K562 (cell line): ENCODE data around the gene WIPF1. TPM values are rescaled to one million over a fixed set of nuclear protein-coding genes. Genes with fewer than 3 reads are reported as not detected.

Experiments used
- ATAC-seq: fragments of 200-7000 bp; cut with Tn5 transposase; 3 replicates; pipeline ENCODE4 v1.9.1; 2020; ENCODE audit warnings: moderate library complexity
- BruUV-seq: library from RNA; stranded (reverse); fragments of 400-500 nt; replicated peaks from 2 replicates; lab custom pipeline; 2021; lab: Mats Ljungman, UMichigan
- CTCF ChIA-PET: fragments of 300-600 bp; formaldehyde crosslinking; extraction: SDS; loops from one replicate; lab custom pipeline; 2021; ENCODE audit warnings: low intra/inter-chr PET ratio; lab: Yijun Ruan, JAX
- POLR2A ChIA-PET: fragments of 300-600, 350-650 bp; sonication (Branson Sonifier 250); formaldehyde crosslinking; extraction: SDS; loops from one replicate; lab custom pipeline; 2021; ENCODE audit warnings: antibody characterized with exemption, inconsistent platforms; lab: Yijun Ruan, JAX
- DNase-seq, 4 experiments: peaks; one replicate each; pipeline versions ENCODE4 v3.0.0 to v3.0.0-alpha.2; 2011 to 2018; ENCODE audit warnings: low spot score in 3 of 4, mixed read lengths in 3 of 4; ENCODE audit errors: extremely low read depth in 1 of 4
- FAIRE-seq: peaks from 2 replicates; lab custom pipeline; 2011; peaks lifted over from hg19 to GRCh38; lab: Jason Lieb, UNC
- H2AFZ ChIP-seq: 2 replicates; pipeline ENCODE4 v1.6.0; 2011; ENCODE audit warnings: low read depth, low read length, control low read depth, inconsistent platforms
- H3K27ac ChIP-seq: fragments of 200-600 bp; 3 replicates; pipeline ENCODE4 v1.8.0; 2011; ENCODE audit warnings: low read depth, mild to moderate bottlenecking, control low read depth, inconsistent platforms, low read length, moderate library complexity, mixed read lengths; ENCODE audit errors: extremely low read depth
- H3K27me3 ChIP-seq, 2 experiments: fragments of 300-600 bp in 1 of 2; 2 replicates in 1 of 2; 3 replicates in 1 of 2; pipeline versions ENCODE4 v1.6.0 to v1.8.0; 2011; ENCODE audit warnings: inconsistent platforms in 2 of 2, low read length in 2 of 2, mild to moderate bottlenecking in 1 of 2, mixed read lengths in 1 of 2, moderate library complexity in 1 of 2; ENCODE audit not compliant: control insufficient read depth in 2 of 2, insufficient read depth in 2 of 2
- H3K36me3 ChIP-seq: fragments of 300-600 bp; 3 replicates; pipeline ENCODE4 v1.8.0; 2011; ENCODE audit warnings: mild to moderate bottlenecking, low read length, inconsistent platforms; ENCODE audit not compliant: control insufficient read depth, insufficient read depth
- H3K4me1 ChIP-seq, 2 experiments: fragments of 200-600 bp in 1 of 2; replicated peaks in 1 of 2; 2 replicates in 1 of 2; 3 replicates in 1 of 2; pipeline versions ENCODE4 v1.5.1 to v1.8.0; 2011; ENCODE audit warnings: inconsistent platforms in 2 of 2, low read length in 2 of 2, mild to moderate bottlenecking in 1 of 2, mixed read lengths in 1 of 2, moderate library complexity in 1 of 2; ENCODE audit not compliant: control insufficient read depth in 2 of 2, insufficient read depth in 2 of 2
- H3K4me2 ChIP-seq: 2 replicates; pipeline ENCODE4 v1.6.1; 2011; ENCODE audit warnings: low read length, control low read depth, inconsistent platforms, mixed read lengths; ENCODE audit not compliant: insufficient read depth
- H3K4me3 ChIP-seq: fragments of 200-600 bp; sonication (generic), shearing (Covaris generic); 2 replicates; pipeline ENCODE4 v1.5.1; 2016; ENCODE audit warnings: control low read depth, inconsistent platforms
- H3K79me2 ChIP-seq: fragments of 200-600 bp; 3 replicates; pipeline ENCODE4 v1.8.0; 2011; ENCODE audit warnings: low read length, inconsistent platforms; ENCODE audit not compliant: control insufficient read depth, insufficient read depth
- H3K9ac ChIP-seq, 2 experiments: 2 replicates each; pipeline versions ENCODE4 v1.6.0 to v1.6.1; 2011; ENCODE audit warnings: low read depth in 2 of 2, low read length in 2 of 2, control low read depth in 1 of 2, inconsistent platforms in 1 of 2, mild to moderate bottlenecking in 1 of 2, mixed read lengths in 1 of 2; ENCODE audit not compliant: insufficient read depth in 1 of 2
- H3K9me1 ChIP-seq: one replicate; pipeline ENCODE4 v1.6.0; 2011; ENCODE audit warnings: inconsistent platforms, mild to moderate bottlenecking, low read length, moderate library complexity; ENCODE audit not compliant: control insufficient read depth, insufficient read depth
- H3K9me3 ChIP-seq: replicated peaks from 2 replicates; pipeline ENCODE4 v1.5.1; 2011; ENCODE audit warnings: low read depth, low read length, inconsistent platforms; ENCODE audit not compliant: control insufficient read depth, insufficient read depth
- H4K20me1 ChIP-seq: replicated peaks from 2 replicates; pipeline ENCODE4 v1.6.1; 2011; ENCODE audit warnings: low read length, inconsistent platforms, mixed read lengths; ENCODE audit not compliant: control insufficient read depth, insufficient read depth
- CBFB ChIP-seq: sonication (generic); formaldehyde crosslinking; IDR thresholded peaks from 2 replicates; pipeline ENCODE4 v1.4.0; 2020; ENCODE audit warnings: mild to moderate bottlenecking, missing genetic modification reagents
- CCAR2 ChIP-seq: fragments of 200-400 bp; formaldehyde crosslinking; IDR thresholded peaks from 2 replicates; pipeline ENCODE4 v1.6.1; 2017; ENCODE audit warnings: mild to moderate bottlenecking, low read depth, low read length
- HEY1 ChIP-seq: fragments of 250-450 bp; sonication (Bioruptor Pico); IDR thresholded peaks from 2 replicates; pipeline ENCODE4 v1.5.0; 2020; ENCODE audit warnings: mild to moderate bottlenecking, moderate library complexity, borderline replicate concordance
- HMGXB4 ChIP-seq: sonication (generic); formaldehyde crosslinking; IDR thresholded peaks from 2 replicates; pipeline ENCODE4 v1.8.1; 2023; ENCODE audit warnings: mild to moderate bottlenecking, missing genetic modification reagents
- STAT5B ChIP-seq: fragments of 250-450 bp; sonication (Bioruptor Pico); IDR thresholded peaks from 2 replicates; pipeline ENCODE4 v1.8.0; 2021; ENCODE audit warnings: mild to moderate bottlenecking, inconsistent platforms
- WGBS: fragments of 100-300 bp; shearing (Covaris generic); methylation state at CpG from one replicate; pipeline ENCODE4 v1.1.6; 2016; ENCODE audit warnings: low coverage, mixed read lengths; ENCODE audit not compliant: insufficient coverage; ENCODE audit errors: missing lambda C conversion rate; 5-methylcytosine and 5-hydroxymethylcytosine counted together
- in situ Hi-C: fragments of 300-500 bp; cut with MboI; formaldehyde crosslinking; loops from 4 replicates; pipeline ENCODE4 v1.15.0; 2018; ENCODE audit warnings: inconsistent platforms, mixed read lengths
- intact Hi-C: fragments of 100-400 bp; cut with micrococcal nuclease; formaldehyde crosslinking; loops from 2 replicates; pipeline ENCODE4 v1.14.2; 2022
- polyA plus RNA-seq, 8 experiments: library from polyadenylated mRNA; depleted of rRNA in 4 of 8; stranded (reverse) in 5 of 8; unstranded in 3 of 8; fragments of >200 nt; fragmentation: Nextera tagmentation in 2 of 8; fragmentation: Illumina TruSeq in 1 of 8; extraction: Ambion mirVana in 2 of 8; extraction: Trizol in 1 of 8; gene quantifications; 2 replicates each; pipeline versions ENCODE4 v1.2.1 to v1.2.3, GENCODE V29; 2011 to 2014; ENCODE audit warnings: inconsistent platforms in 1 of 8, missing spikeins in 1 of 8
- total RNA-seq, 7 experiments: library from RNA; depleted of rRNA in 6 of 7; stranded (reverse); fragments of >200 nt in 6 of 7; fragmentation: Illumina TruSeq in 2 of 7; extraction: Trizol in 2 of 7; gene quantifications; 2 replicates each; pipeline versions ENCODE4 v1.2.1 to v1.2.3, GENCODE V29; 2011 to 2021; ENCODE audit warnings: low replicate concordance in 1 of 7
- TF ChIP-seq, protein P1 (sequence below): sonication (generic); IDR thresholded peaks from 2 replicates; pipeline ENCODE4 v1.6.1; 2016

Gene WIPF1
- total and polyA plus RNA-seq, 9 of the 15 experiments (the other 6 are each of a cell fraction or from before 2014, with no cell fraction given) = 0.54 to 4.9 (median 2.4) TPM

DNA sequence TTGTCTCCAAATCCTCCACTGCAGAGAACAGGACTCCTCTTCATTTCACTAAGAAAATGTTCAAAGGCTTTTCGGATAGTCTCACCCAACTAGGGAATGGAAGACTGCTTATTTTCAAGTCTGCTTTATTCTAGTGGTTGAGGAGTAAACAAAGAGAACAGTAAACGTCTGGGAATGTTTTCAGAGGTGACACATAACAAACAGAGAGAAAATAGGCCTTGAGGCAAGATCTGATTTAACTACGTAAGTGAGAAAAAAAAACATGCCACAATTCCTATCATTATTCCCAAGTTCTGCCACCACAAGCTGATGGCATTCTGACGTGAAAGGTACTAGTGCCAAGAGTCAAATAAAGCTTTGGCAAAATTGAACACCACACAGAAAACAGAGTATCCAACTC lies 16.7 kb upstream of the WIPF1 start:
- no peak overlapping the region for H3K27ac ChIP-seq
- H3K36me3 ChIP-seq = no peaks in the 10 kb centered on the region
- intact Hi-C loops = no loop called here
- in situ Hi-C loops = no loop called here
- BruUV-seq = no TSS peak
- H3K4me2 ChIP-seq = no peak overlapping the region
- H2AFZ ChIP-seq = no peak overlapping the region
- no peak for TF ChIP-seq STAT5B (CRISPR knock-in tag)
- TF ChIP-seq, all 486 proteins: peak for 0
- no peaks in the 10 kb centered on the region for H3K79me2 ChIP-seq
- no peak overlapping the region for H3K4me3 ChIP-seq
- peaks cover 0 to 7% of the 10 kb centered on the region in 2 experiments; a peak in 2 of 5 replicates for H3K4me1 ChIP-seq
- WGBS = 15% methylated on average over 4 of the region's 4 CpGs
- CTCF ChIA-PET = no interaction called here
- no peak for DNase-seq
- ATAC-seq = no peak
- no peak overlapping the region for H3K9ac ChIP-seq
- H4K20me1 ChIP-seq = no peaks in the 10 kb centered on the region
- no peak for FAIRE-seq
- H3K9me1 ChIP-seq = peaks cover 2% of the 10 kb centered on the region
- H3K27me3 ChIP-seq = no peaks in the 10 kb centered on the region; a peak in 1 of 5 replicates
- POLR2A ChIA-PET = interaction anchor here (0.6 kb wide), 1 partner anchor 1116 kb away, joined by 3 read pairs; no protein-coding TSS in a partner anchor
- H3K9me3 ChIP-seq = no peaks in the 10 kb centered on the region

- intact Hi-C loops = no loop called here
- Histone ChIP-seq H3K4me3 (no peak overlapping the region), H3K4me2 (no peak overlapping the region), H2AFZ (no peak overlapping the region), H3K27me3 (no peaks in the 10 kb centered on the region; a peak in 1 of 5 replicates), H3K9me3 (no peaks in the 10 kb centered on the region), H3K4me1 (peaks cover 0 to 7% of the 10 kb centered on the region in 2 experiments; a peak in 2 of 5 replicates), H3K27ac (no peak overlapping the region), H4K20me1 (no peaks in the 10 kb centered on the region), H3K79me2 (no peaks in the 10 kb centered on the region), H3K9me1 (no peaks in the 10 kb centered on the region), H3K36me3 (no peaks in the 10 kb centered on the region)
- BruUV-seq = no TSS peak
- 6% methylated on average over 2 of the region's 2 CpGs for WGBS
- ChIA-PET POLR2A (interaction anchor here (0.6 to 1.1 kb wide), 2 partner anchors 10 to 15 kb away, joined by 3 to 4 read pairs; no protein-coding TSS in a partner anchor), CTCF (no interaction called here)
- no peak for DNase-seq
- in situ Hi-C loops = no loop called here
- no peak for FAIRE-seq
- TF ChIP-seq HEY1 (no peak), CCAR2 (no peak), HMGXB4 (no peak), CBFB (no peak)
- TF ChIP-seq, protein P1, sequence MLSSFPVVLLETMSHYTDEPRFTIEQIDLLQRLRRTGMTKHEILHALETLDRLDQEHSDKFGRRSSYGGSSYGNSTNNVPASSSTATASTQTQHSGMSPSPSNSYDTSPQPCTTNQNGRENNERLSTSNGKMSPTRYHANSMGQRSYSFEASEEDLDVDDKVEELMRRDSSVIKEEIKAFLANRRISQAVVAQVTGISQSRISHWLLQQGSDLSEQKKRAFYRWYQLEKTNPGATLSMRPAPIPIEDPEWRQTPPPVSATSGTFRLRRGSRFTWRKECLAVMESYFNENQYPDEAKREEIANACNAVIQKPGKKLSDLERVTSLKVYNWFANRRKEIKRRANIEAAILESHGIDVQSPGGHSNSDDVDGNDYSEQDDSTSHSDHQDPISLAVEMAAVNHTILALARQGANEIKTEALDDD = no peak
- TF ChIP-seq, all 486 proteins: peak for 0
- no peak overlapping the region for H3K9ac ChIP-seq
- ATAC-seq = no peak
These were observed 15.9 kb upstream of the WIPF1 start for GRCh38 chr2:174613531-174613930.
